HG03175 (cell line): ENCODE measurements around the gene YAP1.

Source experiments
- ATAC-seq: cut with Tn5 transposase; IDR thresholded peaks from one replicate; pipeline ENCODE4 v1.9.1; 2021; ENCODE audit warnings: mild to moderate bottlenecking, moderate library complexity; ENCODE audit not compliant: unreplicated experiment

The YAP1 gene

GRCh38 chr11:102269927-102270326 lies 159.7 kb downstream of the YAP1 start:
- ATAC-seq = no peak

DNA sequence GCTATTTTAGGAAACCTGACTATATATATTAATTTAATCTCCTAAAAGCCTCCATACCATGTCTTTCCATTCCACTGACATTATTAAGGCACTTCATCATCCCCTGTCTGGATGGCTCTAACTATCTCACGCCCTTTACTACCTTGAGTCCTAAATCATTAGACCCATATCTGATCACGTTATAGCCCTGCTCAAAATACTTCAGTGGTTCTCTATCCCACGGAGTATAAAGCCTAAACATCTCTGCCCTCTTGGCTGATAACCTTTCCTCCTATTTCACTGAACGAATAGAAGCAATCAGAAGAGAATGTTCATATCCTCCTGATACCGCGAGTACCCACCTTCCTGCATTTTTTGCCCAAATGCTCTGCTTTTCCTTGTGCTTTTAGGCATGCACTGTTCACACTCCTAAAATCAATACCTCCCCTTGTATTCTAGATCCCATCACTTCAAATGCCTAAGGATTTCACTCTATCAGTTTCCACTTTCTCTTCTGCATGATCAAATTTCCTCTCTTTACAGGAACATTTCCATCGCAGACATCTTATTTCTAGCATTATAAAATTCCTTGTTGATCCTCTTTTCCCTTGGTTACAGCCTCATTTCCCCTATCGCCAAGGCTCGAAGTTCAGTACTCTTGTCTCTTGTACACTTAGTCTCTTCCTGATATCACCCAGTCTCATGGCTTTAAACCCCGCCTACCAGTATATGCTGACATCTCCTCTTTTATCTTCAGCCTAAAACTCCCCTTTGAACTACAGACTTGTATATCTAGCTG lies 162.0 kb downstream of the YAP1 start:
- no peak for ATAC-seq

DNA sequence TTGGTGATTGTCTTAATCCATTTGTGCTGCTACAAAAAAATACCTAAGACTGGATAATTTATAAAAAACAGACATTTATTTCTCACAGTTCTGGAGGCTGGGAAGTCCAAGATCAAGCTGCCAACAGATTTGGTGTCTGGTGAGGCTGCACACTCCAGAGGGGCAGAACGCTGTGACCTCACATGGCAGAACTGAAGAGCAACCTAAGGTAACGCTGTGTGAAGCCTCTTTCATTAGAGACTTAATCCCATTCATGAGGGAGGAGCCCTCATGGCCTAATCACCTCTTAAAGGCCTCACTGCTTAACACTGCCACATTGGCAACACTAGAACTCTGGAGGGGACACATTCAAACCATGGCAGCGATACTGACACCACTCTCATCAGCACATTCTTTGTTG lies 164.4 kb downstream of the YAP1 start:
- no peak for ATAC-seq

DNA sequence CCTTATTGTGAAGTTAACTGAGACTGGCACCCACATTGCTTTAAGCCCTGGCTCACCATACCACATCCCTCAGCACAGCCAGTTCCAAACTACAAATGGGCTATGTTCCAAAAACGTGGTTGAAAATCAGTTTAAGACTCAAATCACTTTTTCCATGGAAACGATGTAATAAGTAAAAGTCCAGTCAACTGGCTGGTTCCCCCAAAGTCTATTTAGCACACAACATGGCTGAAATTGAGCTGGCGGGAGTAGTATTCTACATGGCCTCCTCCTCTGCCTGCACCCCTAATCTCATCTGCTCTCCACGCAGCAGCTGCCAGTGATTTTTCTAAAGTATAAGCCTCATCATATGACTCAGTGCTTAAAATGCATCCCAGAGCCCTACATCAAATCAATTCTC lies 166.1 kb downstream of the YAP1 start:
- ATAC-seq = no peak

- no peak for ATAC-seq
Measured at GRCh38 chr11:102276783-102277182, 166.5 kb downstream of the YAP1 start.

DNA sequence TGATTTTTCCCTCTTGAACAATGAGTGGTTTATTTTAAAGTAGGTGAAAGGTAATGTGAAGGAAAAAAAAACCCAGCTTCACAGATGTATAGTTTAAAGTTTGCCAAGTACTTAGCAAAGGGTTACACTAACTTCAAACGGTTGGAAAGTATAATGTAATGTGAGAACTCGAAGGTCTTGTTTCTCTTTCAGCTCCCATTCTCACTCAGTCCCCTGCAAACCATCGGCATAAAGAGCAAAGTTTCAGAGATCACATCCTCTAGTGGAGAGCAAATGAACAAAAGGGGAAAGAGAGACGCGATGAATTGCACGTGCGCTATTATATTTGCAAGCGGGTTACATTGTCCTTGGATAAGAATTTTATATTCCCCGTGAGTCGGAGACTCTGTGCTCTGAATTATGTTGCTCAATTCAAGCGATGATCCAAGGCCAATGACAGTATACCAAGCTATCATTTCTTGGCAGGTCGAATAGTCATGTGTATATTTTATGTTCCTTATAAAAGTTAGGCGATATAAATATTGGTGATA lies 169.5 kb downstream of the YAP1 start:
- ATAC-seq = peak; percentile 86

- no peak for ATAC-seq
Measured at GRCh38 chr11:102280245-102280833, 170.1 kb downstream of the YAP1 start.
